Measurements from ENCODE around the gene CRYZ.
"Not testable (repeated sequence)": the region's sequence is repeated elsewhere in the genome, so short reads cannot be mapped to it uniquely, and the experiment has no call there.

The CRYZ gene

GRCh38 chr1:74681449-74681848, 51.4 kb downstream of the CRYZ start:
- no peak for DNase-seq (ENCODE audit: low spot score)

- DNase-seq (ENCODE audit: low spot score), result no peak
Observed at GRCh38 chr1:74681001-74681400, 51.8 kb downstream of the CRYZ start.

GRCh38 chr1:74679811-74680210, 53.0 kb downstream of the CRYZ start:
- no peak for DNase-seq (ENCODE audit: low spot score)

- no peak for DNase-seq (ENCODE audit: low spot score)
Observed at GRCh38 chr1:74677926-74678325, 54.9 kb downstream of the CRYZ start.

GRCh38 chr1:74674278-74675048, 58.4 kb downstream of the CRYZ start:
- no peak for DNase-seq (ENCODE audit: low spot score)

GRCh38 chr1:74673351-74674111, 59.3 kb downstream of the CRYZ start, which contains the start of gene ERICH3:
Gene ERICH3, minus strand, starts transcription at chr1:74673792. Its CDS starts 273 bp downstream, at chr1:74673519.
- DNase-seq (ENCODE audit: low spot score), result no peak

- DNase-seq (ENCODE audit: low spot score), result not testable (repeated sequence)
Observed at GRCh38 chr1:74670866-74671265, 62.0 kb downstream of the CRYZ start.
